ELR (cell line): ENCODE results near the gene ALDH3B1.

Experiments
- DNase-seq: peaks from one replicate; pipeline ENCODE4 v3.0.0-alpha.2; 2015; ENCODE audit warnings: low read depth

Gene ALDH3B1

DNA sequence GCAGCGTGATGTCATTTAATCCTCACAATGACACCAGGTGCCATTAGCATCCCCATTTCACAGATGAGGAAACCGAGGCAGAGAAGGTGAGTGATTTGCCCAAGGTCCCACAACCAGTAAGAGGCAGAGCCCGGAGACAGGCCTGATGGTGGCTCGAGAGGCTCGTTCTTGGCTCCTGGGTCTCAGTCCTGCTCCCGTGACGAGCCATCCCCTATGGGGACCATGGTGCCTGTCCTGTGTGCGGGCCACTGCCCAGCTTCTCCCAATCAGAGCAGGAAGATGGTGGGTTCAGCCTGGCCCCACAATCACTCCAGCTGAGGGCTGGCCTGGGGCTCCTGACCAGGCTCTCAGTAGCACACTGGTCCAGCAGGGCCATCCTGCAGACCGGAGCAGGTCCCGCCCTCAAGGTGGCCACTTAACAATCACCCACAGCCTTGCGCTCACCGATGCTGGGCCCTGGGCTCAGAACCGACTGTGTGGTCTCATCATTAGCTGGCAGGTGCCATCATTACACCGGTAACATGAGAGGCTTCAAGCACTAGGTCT lies 3.6 kb downstream of the ALDH3B1 start:
- no peak for DNase-seq

GRCh38 chr11:68014157-68014946 lies 4.2 kb downstream of the ALDH3B1 start:
- DNase-seq, result peak; percentile 85

- DNase-seq, result no peak
These were observed 4.9 kb downstream of the ALDH3B1 start for GRCh38 chr11:68014947-68015447.

GRCh38 chr11:68015467-68015866 lies 5.3 kb downstream of the ALDH3B1 start:
- no peak for DNase-seq

DNA sequence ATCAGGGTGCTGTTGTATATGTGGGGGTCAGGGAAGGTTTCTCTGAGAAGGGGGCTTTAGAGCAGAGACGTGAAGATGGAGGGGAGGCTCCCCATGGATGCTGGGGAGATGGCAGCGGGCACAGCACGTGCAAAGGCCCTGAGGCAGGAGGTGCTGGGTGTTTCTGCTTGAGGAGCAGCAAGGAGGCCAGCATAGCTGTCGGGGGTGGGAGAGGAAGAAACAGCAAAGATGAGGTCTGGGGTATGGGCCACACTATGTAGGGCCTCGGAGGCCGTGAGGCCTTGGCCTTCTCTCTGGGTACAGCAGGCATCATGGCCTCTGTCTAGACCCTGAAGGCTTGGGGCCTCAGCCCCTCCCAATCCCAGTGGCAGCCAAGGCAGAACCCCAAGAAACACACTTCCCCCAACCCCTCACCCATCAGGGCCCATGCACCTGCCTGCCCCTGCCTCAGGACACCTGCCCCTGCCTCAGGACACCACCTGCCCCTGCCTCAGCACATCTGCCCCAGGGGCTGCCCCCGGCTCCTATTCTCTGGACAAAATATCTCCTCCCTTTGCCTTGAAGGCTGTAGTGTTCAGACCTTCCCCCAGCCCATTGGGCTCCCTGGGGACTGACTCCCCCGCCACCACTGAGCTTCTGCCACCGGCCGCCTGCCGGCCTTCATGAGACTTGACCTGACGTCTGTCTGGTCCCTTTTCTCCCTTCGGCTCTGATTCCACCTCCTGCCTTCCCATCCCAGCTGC lies 6.2 kb downstream of the ALDH3B1 start:
- no peak for DNase-seq

DNA sequence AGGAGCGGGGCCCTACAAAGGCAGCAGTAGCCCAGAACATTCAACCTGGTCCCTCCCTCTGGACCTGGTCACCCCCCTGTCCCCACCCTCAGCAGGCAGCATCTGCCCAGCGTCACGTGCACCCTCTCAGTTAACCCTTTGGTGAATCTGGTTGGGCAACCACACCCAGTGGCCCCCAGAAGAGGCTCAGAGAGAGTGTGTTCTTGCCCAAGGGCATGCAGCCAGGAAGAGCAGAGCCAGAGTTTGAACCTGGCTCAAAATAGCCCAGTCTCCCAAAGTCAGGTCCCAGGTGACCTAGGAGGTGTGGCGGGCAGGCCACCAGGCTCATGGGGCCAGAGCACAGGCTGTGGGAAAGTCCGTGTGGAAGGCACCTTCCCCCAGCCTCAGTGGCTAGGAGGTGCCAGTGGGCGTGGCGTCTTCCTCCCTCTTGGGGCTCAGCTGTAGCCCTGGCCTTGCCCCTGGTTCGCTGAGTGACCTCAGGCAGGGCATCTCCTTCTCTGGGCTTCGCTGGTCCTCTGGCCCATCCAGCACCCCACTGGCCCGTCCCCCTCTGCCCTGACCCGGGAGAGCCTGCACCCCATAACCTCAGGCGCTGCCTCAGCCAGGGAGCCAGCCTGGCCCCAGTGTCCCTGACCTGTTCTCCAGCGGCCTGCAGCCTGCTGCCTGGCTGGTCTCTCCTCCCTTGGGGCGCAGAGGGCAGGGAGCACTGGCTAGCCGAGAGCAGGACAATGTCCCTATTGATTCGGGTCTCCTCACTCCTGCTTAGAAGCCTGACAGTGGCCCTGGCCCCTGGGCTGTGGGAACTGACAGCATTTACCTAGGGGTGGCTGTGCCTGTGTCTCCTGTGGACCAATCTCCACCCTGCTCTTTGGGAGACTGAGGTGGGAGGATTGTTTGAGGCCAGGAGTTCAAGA lies 7.0 kb downstream of the ALDH3B1 start:
- DNase-seq, result no peak

GRCh38 chr11:68017980-68018729 lies 8.0 kb downstream of the ALDH3B1 start:
- no peak for DNase-seq

GRCh38 chr11:68018730-68019190 lies 8.6 kb downstream of the ALDH3B1 start:
- no peak for DNase-seq

GRCh38 chr11:68019486-68019885 lies 9.4 kb downstream of the ALDH3B1 start:
- DNase-seq, result no peak

DNA sequence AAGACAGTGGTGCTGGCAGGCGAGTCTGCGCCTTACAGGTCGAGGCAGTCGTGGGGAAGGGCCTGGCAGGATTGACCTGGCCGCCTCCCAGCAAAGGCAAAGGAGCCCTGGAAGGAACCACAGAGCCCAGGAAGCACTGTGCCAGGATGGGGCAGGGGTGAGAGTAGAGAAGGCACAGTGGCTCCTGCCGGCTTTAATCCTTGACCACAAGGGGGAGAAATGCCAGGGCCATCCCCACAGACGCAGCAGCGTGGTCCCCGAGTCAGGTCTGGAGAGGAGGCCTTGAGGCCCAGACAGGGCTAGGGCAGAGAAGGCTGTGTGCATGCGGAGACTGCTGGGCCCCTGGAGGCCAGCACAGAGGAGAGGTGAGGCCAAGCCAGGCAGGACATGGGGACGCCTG lies 10.4 kb downstream of the ALDH3B1 start:
- peak; percentile 70 for DNase-seq

DNA sequence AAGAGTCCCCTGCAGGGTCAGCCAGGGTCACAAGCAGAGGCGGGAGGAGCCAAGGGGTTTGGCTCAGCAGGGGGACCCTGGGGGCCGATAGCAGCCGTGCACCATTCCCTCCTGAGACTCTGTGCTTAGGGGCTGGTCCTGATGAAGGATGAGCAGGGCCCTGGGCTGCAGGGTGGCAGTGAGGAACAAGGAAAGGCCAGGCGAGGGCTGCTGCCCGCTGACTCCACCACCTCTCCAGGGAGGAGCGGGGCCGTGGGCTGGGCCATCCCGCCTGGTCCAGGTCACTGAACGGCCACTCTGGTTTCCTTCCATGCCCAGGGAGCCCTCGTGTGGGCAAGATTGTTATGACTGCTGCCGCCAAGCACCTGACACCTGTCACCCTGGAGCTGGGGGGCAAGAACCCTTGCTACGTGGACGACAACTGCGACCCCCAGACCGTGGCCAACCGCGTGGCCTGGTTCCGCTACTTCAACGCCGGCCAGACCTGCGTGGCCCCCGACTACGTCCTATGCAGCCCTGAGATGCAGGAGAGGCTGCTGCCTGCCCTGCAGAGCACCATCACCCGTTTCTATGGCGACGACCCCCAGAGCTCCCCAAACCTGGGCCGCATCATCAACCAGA lies 11.2 kb downstream of the ALDH3B1 start:
- DNase-seq, result peak; percentile 41

- no peak for DNase-seq
These were observed 12.4 kb downstream of the ALDH3B1 start for GRCh38 chr11:68022531-68022930.

- DNase-seq, result no peak
These were observed 14.4 kb downstream of the ALDH3B1 start for GRCh38 chr11:68024508-68024907.

GRCh38 chr11:68025047-68025446 lies 14.9 kb downstream of the ALDH3B1 start:
- DNase-seq, result no peak

GRCh38 chr11:68026391-68027105 lies 16.4 kb downstream of the ALDH3B1 start:
- DNase-seq, result no peak

DNA sequence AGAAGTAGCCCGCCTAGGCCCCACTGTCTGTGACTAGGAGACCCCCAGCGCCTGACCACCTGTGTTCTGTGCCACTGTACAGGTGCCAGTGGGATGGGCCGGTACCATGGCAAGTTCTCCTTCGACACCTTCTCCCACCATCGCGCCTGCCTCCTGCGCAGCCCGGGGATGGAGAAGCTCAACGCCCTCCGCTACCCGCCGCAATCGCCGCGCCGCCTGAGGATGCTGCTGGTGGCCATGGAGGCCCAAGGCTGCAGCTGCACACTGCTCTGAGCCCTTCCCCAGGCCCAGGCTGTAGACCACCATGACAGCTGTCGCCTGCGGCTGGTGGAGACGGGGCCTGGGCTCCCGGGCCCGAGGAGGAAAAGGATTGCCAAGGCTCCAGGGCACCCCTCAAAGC lies 17.5 kb downstream of the ALDH3B1 start:
- DNase-seq, result no peak

GRCh38 chr11:68028802-68029545 lies 18.8 kb downstream of the ALDH3B1 start:
- DNase-seq, result peak; percentile 65

- DNase-seq, result peak; percentile 99
These were observed 20.4 kb downstream of the ALDH3B1 start, which contains the start of gene NDUFS8 for GRCh38 chr11:68030318-68031143. Gene NDUFS8 (plus strand): TSS chr11:68030681. CDS start chr11:68032152, 1,471 bp downstream.
